HG02623 (cell line): Measurements from ENCODE around the gene RCAN3.
A peak's percentile ranks its signal among the peaks of the same experiment; 100 is the strongest.
"Not testable (repeated sequence)": the region's sequence is repeated elsewhere in the genome, so short reads cannot be mapped to it uniquely, and the experiment has no call there.

Source experiments
- ATAC-seq: cut with Tn5 transposase; IDR thresholded peaks from one replicate; pipeline ENCODE4 v1.9.1; 2021; ENCODE audit warnings: moderate library complexity; ENCODE audit not compliant: unreplicated experiment

The RCAN3 gene

GRCh38 chr1:24502709-24503058, at the start of gene RCAN3:
TSS of gene RCAN3 (plus strand) at chr1:24502836. CDS start at chr1:24514373, 11,537 bp downstream.
- no peak for ATAC-seq

DNA sequence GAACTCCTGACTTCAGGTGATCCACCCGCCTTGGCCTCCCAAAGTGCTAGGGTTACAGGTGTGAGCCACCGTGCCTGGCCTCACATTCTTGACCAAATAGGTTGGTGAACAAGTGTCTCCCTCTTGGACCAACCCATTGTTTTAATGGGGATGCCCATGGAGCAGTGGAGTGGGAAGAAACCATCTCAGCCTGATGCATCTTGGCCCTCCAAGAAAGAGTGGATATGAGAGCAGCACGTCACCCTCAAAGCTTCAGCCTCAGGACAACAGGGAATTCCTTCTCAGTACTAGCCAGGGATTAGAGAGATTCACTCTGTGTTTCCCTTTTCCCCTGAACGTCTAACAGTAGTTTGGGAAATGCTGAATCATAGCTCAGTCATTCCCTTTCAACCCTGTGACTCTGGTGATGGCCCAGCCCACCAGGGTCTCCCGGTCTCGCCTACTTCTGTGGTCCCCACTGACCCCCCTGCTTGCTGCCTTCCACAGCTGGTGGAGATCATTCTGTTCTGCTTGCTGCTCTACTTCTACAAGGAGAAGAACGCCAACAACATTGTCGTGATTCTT, 49.6 kb upstream of the RCAN3 start:
- no peak for ATAC-seq

DNA sequence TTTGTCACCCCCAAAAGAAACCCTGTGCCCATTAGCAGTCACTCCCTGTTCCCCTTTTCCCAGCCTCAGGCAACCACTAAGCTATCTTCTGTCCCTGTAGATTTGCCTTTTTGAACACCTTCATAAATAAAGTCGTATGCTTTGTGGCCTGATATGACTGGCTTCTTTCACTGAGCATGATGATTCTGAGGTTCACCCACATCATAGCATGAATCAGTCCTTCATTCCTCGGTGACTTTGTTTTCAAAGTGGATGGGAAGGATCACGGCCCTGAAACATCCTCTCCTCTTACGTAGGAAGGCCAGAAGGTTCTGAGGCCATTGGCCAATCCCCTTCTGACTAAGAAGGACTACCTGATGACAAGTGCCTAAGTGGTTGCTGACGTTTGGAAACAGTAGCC, 48.0 kb upstream of the RCAN3 start:
- no peak for ATAC-seq

DNA sequence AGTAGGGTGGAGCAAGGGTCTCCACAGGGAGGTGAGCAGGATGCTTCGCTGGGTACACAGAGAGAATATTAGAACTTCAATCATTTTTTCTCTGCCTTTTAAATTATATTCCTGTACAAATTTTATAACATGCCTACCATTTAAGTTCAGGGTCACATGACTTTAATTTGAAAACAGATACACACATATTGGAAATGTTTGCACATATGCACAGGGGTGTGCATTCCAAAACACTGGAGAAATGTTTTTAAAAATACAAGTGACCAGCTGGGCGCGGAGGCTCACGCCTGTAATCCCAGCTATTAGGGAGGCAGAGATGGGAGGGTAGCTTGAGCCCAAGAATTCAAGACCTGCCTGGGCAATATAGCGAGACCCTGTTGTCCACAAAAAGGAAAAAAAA, 47.4 kb upstream of the RCAN3 start:
- no peak for ATAC-seq

DNA sequence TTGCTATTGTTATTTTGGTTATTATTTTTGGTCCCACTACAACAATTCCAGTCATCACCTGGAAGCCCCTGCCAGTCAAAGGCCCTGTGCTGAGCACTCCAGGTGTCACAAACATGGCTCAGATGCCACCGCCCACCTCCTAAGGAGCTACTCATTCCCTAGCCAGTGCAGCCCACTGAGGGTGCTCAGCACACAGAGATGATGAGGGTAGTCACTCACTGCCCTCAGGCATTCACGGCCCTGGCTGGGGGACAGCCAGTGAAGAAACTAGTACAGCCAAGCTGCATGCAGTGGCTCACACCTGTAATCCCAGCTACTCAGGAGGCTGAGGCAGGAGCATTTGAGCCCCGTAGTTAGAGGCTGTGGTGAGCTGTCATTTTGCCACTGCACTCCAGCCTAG, 44.8 kb upstream of the RCAN3 start:
- no peak for ATAC-seq

GRCh38 chr1:24459551-24460266, 42.9 kb upstream of the RCAN3 start:
- no peak for ATAC-seq

DNA sequence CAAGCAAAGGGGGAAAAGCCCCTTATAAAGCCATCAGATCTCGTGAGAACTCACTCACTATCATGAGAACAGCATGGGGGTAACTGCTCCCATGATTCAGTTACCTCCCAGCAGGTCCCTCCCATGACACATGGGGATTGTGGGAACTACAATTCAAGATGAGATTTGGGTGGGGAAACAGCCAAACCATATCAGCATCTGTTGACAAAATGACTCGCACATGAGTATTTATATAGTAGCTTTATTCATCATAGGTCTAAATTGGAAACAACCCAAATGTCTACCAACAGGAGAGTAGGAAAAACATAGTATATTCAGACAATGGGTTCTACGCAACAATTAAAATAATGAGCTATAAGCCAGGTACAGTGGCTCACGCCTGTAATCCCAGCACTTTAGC, 40.5 kb upstream of the RCAN3 start:
- ATAC-seq: not testable (repeated sequence)

DNA sequence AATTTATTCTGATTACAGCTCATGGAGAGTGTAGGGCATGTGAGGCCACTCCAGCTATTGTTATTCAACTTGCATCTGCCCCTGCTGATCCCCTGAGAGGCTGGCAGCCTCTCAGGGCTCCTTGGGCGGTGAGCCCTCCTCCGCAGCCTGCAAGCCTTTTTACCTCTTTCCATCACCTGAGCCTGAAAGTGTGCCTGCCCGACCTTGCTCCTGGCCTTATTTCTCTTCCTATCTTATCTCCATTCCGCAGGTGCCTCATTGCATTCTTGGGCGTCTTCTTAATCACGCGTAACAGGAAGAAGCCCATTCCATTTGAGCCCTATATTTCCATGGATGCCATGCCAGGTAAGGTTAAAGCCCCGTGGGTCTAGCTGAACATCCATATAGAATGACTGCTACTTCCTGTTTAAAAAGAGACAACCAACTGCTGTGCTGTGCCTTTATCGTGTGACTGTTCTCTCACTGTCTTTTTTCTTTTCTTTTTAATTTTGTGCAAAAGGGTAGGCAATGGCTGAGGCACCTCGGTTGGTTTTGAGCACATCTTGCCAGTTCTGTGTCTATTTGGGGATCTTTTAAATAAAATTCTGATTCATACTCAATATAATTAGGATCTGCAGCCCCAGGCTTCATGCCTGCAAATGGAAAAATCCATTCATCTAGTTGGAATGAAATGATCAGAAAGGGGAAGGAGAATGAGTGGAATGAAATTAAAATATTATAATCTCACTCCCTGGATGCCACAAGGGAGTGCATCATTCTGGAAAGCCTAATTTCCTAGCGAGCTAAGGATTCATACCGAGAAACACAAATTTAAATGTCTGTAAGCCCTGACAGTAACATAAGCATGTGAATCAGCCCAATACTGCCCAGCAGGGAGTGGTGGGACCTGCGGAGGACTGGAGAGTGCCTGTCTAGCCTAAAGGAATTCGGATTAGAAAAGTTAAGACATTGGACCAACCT, 38.6 kb upstream of the RCAN3 start:
- ATAC-seq: no peak

GRCh38 chr1:24465099-24465498, 37.5 kb upstream of the RCAN3 start:
- no peak for ATAC-seq

GRCh38 chr1:24465638-24466037, 37.0 kb upstream of the RCAN3 start:
- no peak for ATAC-seq

GRCh38 chr1:24468685-24469316, 33.8 kb upstream of the RCAN3 start:
- no peak for ATAC-seq

- ATAC-seq: no peak
Measured at GRCh38 chr1:24470592-24470991, 32.0 kb upstream of the RCAN3 start.

DNA sequence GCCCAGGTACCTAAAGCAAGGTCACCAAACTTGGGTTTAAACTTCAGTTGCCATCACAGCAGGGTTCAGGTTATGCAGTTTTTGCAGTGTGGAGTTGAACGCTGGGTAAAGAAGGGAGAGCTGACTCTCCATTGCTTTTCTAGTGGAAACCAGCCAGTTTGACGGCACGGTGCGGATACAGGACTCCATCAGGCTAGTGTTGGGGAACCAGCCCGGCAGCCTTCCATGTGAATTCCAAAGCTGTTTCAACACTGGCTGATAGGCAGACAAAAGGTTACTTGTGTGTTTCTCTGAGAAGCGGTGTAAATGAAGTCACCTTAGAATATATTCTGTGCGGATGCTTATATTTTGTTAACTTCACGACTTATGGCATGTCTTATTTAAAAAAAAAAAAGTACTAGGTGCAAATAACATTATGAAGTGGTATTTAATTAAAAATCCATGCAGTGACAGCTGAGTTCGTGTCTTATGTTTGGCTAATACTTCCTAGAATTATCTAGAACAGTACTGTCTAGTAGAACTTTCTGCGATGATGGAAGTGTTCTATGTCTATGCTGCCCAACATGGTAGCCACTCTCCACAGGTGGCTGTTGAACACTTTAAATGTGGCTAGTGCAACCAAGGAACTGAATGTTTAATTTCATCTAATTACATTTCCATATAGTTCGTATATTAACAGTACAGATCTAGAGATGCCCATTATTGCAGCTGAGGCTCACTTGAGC, 29.9 kb upstream of the RCAN3 start:
- no peak for ATAC-seq

- no peak for ATAC-seq
Measured at GRCh38 chr1:24474193-24474592, 28.4 kb upstream of the RCAN3 start.

DNA sequence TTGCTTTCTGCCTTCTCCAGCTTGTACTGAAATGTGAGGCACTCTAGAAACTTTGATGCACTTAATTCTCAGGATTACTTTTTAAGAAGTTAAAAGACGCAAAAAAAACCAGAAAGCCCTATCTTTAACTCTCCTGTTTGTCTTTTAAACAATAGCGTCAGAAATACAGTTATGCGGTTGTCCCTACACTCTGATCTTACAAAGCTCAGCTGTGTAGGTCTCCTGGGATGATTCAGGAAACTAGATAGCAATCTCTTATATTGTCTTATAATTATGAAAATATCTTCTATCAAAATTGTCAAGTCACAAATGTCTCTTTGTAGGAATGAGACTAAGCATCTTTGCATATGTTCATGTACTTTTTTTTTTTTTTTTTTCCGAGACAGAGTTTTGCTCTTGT, 26.9 kb upstream of the RCAN3 start:
- no peak for ATAC-seq

GRCh38 chr1:24476571-24476970, 26.1 kb upstream of the RCAN3 start:
- no peak for ATAC-seq

GRCh38 chr1:24477309-24477708, 25.3 kb upstream of the RCAN3 start:
- no peak for ATAC-seq

- ATAC-seq: peak; percentile 52
Measured at GRCh38 chr1:24481101-24481500, 21.5 kb upstream of the RCAN3 start.

DNA sequence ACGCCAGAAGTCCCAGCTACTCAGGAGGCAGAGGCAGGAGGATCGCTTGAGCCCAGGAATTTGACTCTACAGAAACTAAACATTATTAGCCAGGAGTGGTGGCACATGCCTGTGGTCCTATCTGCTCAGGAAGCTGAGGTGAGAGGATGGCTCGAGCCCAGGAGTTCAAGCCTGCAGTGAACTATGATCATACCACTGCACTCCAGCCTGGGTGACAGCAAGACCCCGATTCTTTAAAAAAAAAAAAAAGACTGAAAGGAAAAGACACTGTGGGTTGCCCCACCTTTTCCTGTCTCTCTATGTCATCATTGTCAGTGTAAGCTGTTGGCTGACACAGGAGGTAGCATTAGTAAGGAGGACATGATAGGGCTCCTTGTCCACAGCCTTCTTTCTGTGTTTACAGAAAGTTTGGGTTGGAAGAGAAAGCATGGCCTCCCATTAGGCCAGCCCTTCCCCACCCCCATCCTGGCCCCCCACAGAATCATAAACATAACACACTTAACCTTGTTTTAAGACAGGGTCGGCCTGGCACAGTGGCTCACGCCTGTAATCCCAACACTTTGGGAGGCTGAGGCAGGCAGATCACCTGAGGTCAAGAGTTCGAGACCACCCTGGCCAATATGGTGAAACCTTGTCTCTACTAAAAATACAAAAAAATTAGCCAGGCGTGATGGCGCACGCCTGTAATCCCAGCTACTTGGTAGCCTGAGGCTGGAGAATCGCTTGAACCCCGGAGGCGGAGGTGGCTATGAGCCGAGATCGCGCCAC, 20.6 kb upstream of the RCAN3 start:
- no peak for ATAC-seq

DNA sequence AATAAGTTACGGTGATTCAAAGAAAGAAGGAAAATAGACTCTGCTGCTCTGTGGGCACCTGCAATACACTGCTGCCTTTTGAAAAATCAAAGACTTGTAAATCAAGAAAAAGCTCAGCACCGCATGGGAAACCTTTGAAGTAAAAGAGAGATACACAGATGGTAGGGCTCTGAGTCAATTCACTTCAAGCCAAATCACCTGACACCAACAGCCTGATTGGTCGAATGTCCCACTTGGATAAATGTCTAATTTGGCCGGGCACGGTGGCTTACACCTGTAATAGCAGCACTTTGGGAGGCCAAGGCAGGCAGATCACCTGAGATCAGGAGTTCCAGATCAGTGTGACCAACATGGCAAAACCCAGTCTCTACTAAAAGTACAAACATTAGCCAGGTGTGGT, 19.2 kb upstream of the RCAN3 start:
- ATAC-seq: no peak
